DND-41 (cell line): ENCODE measurements around the gene ACP4.
"Not testable (repeated sequence)": the region's sequence is repeated elsewhere in the genome, so short reads cannot be mapped to it uniquely, and the experiment has no call there.

Source experiments
- ATAC-seq: fragments of 200-7000 bp; cut with Tn5 transposase; 3 replicates; pipeline ENCODE4 v1.9.1; 2021; ENCODE audit warnings: low read depth; ENCODE audit not compliant: insufficient read depth
- DNase-seq: peaks from one replicate; pipeline ENCODE4 v3.0.0-alpha.2; 2020
- H2AFZ ChIP-seq: 2 replicates; pipeline ENCODE4 v1.6.0; 2012; ENCODE audit warnings: low read depth, low read length
- H3K27ac ChIP-seq: 2 replicates; pipeline ENCODE4 v1.5.1; 2012; ENCODE audit warnings: low read length, inconsistent platforms
- H3K27me3 ChIP-seq: fragments of 200-600 bp; sonication (generic); 2 replicates; pipeline ENCODE4 v1.6.0; 2012; ENCODE audit warnings: low read length, mild to moderate bottlenecking, inconsistent platforms; ENCODE audit not compliant: insufficient read depth, poor library complexity
- H3K36me3 ChIP-seq: 2 replicates; pipeline ENCODE4 v1.5.1; 2012; ENCODE audit warnings: low read length, inconsistent platforms; ENCODE audit not compliant: insufficient read depth
- H3K4me1 ChIP-seq: 2 replicates; pipeline ENCODE4 v1.5.1; 2012; ENCODE audit warnings: mild to moderate bottlenecking, low read length; ENCODE audit not compliant: insufficient read depth
- H3K4me2 ChIP-seq: 2 replicates; pipeline ENCODE4 v1.6.0; 2012; ENCODE audit warnings: mild to moderate bottlenecking, moderate library complexity, low read length, inconsistent platforms; ENCODE audit not compliant: insufficient read depth
- H3K4me3 ChIP-seq, 2 experiments: fragments of 200-600 bp in 1 of 2; shearing (Covaris generic) in 1 of 2; 2 replicates each; pipeline ENCODE4 v1.5.1; 2012 to 2016; ENCODE audit warnings: inconsistent platforms in 2 of 2, low read length in 2 of 2, mild to moderate bottlenecking in 2 of 2, low read depth in 1 of 2, moderate library complexity in 1 of 2
- H3K79me2 ChIP-seq: 2 replicates; pipeline ENCODE4 v1.6.0; 2012; ENCODE audit warnings: low read length, inconsistent platforms; ENCODE audit not compliant: insufficient read depth
- H3K9ac ChIP-seq: 2 replicates; pipeline ENCODE4 v1.6.0; 2012; ENCODE audit warnings: low read depth, mild to moderate bottlenecking, inconsistent platforms, low read length, moderate library complexity
- H3K9me3 ChIP-seq: 2 replicates; pipeline ENCODE4 v1.5.1; 2012; ENCODE audit warnings: low read length, moderate library complexity, mild to moderate bottlenecking, inconsistent platforms; ENCODE audit not compliant: insufficient read depth, severe bottlenecking
- H4K20me1 ChIP-seq: 2 replicates; pipeline ENCODE4 v1.6.0; 2012; ENCODE audit warnings: low read length; ENCODE audit not compliant: insufficient read depth
- CTCF ChIP-seq: IDR thresholded peaks from 2 replicates; pipeline ENCODE4 v1.5.1; 2012; ENCODE audit warnings: borderline replicate concordance, low read length, moderate library complexity, mild to moderate bottlenecking; ENCODE audit not compliant: poor library complexity, severe bottlenecking; ENCODE audit errors: extremely low read depth
- EZH2 ChIP-seq: IDR thresholded peaks from 3 replicates; pipeline ENCODE4 v1.6.1; 2012; ENCODE audit warnings: borderline replicate concordance, low read depth, mild to moderate bottlenecking, moderate library complexity, low read length, inconsistent platforms; ENCODE audit not compliant: severe bottlenecking

ACP4 gene

GRCh38 chr19:50779504-50780457, 10.4 kb upstream of the ACP4 start:
- Histone ChIP-seq H3K9ac (no peak overlapping the region), H3K9me3 (no peaks in the 10 kb centered on the region), H4K20me1 (peaks cover 10% of the 10 kb centered on the region; the same call in 1 of the 2 replicates), H3K27me3 (peaks cover 24% of the 10 kb centered on the region), H3K4me2 (no peak overlapping the region), H3K36me3 (no peaks in the 10 kb centered on the region), H3K27ac (no peak overlapping the region), H3K4me1 (peaks cover 13% of the 10 kb centered on the region), H3K4me3 (no peak overlapping the region), H3K79me2 (no peaks in the 10 kb centered on the region), H2AFZ (no peak overlapping the region)
- TF ChIP-seq EZH2 (no peak), CTCF (no peak)
- ATAC-seq (no peak), DNase-seq (no peak)

GRCh38 chr19:50780753-50781435, 9.3 kb upstream of the ACP4 start:
- Histone ChIP-seq H3K27me3 (peaks cover 24% of the 10 kb centered on the region), H3K4me3 (no peak overlapping the region), H3K9me3 (no peaks in the 10 kb centered on the region), H3K79me2 (no peaks in the 10 kb centered on the region), H3K4me1 (peaks cover 13% of the 10 kb centered on the region), H3K36me3 (no peaks in the 10 kb centered on the region), H4K20me1 (peaks cover 10% of the 10 kb centered on the region; the same call in 1 of the 2 replicates), H3K9ac (no peak overlapping the region), H3K4me2 (no peak overlapping the region), H3K27ac (no peak overlapping the region), H2AFZ (no peak overlapping the region)
- DNase-seq: no peak
- no peak for ATAC-seq
- TF ChIP-seq EZH2 (no peak), CTCF (no peak)

- DNase-seq, H2AFZ ChIP-seq, H3K4me1 ChIP-seq, H3K27ac ChIP-seq, ATAC-seq, H3K4me3 ChIP-seq, H3K27me3 ChIP-seq, H3K9ac ChIP-seq, H3K79me2 ChIP-seq, H3K4me2 ChIP-seq, H3K36me3 ChIP-seq, H4K20me1 ChIP-seq, H3K9me3 ChIP-seq: not testable (repeated sequence)
Measured at GRCh38 chr19:50783848-50784152, 6.4 kb upstream of the ACP4 start.

GRCh38 chr19:50784710-50785109, 5.5 kb upstream of the ACP4 start:
- no peak overlapping the region for H3K4me2 ChIP-seq
- no peak for ATAC-seq
- H4K20me1 ChIP-seq: peaks cover 5% of the 10 kb centered on the region; the same call in 1 of the 2 replicates
- H3K4me1 ChIP-seq: no peaks in the 10 kb centered on the region
- no peaks in the 10 kb centered on the region for H3K79me2 ChIP-seq
- TF ChIP-seq EZH2: no peak
- no peak for TF ChIP-seq CTCF
- no peak overlapping the region for H2AFZ ChIP-seq
- H3K4me3 ChIP-seq: no peak overlapping the region
- peaks cover 4% of the 10 kb centered on the region for H3K27me3 ChIP-seq
- no peak for DNase-seq
- H3K36me3 ChIP-seq: no peaks in the 10 kb centered on the region
- no peak overlapping the region for H3K9ac ChIP-seq
- H3K9me3 ChIP-seq: no peaks in the 10 kb centered on the region
- no peak overlapping the region for H3K27ac ChIP-seq
